Muscle of back (tissue), 11 donors: ENCODE data around the gene CRISPLD2. TPM values are rescaled to one million over a fixed set of nuclear protein-coding genes. Genes with fewer than 3 reads are reported as not detected.

Source experiments
- DNase-seq, 3 donors: peaks; one replicate each; pipeline versions ENCODE4 v3.0.0 to v3.0.0-alpha.2; 2013
- polyA plus RNA-seq, 10 donors: library from polyadenylated mRNA; unstranded; fragments of 120-200 nt; gene quantifications; one replicate each; pipeline ENCODE4 v1.2.1, GENCODE V29; 2013; ENCODE audit not compliant: insufficient read length in 10 of 10

Gene CRISPLD2
- polyA plus RNA-seq, 10 donors: 4.1 to 8.8 (median 6.8) TPM

DNA sequence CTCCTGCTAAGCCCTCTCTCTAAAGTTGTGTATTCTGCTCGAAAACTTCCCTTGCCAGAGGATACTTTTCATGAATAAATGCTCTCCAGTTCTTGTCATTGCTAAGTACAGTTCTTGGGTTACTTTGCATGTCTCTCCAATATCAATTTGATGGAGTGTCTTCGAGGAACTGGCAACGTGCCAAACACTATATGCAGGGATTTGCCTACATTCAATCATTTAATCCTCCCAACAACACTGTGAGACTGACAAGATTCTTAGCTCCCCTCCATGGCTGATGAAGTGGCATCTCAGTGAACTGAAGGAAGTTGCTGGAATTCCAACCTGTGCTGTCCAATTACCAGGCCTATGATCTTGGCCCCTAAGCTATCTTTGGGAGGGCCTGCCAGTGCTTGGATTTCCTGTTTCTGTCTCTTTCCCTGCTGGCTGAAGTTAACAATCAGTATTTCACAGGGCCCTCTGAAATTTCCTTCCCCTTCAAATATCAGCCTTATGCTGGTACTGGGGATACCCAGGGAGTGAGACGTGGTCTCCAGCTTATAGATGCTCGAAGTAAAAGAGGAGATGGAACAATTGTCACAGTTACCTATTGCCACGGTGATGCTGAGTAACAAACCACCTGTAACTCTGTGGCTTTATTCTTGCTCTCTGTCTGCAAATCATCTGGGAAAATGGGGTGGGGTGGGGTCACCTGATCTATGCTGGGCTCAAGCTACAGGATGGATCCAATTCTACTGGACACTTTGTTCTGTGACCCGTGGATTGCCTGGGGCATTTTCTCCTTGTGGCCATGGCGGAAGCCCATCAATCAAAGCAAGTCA is 19.4 kb upstream of the CRISPLD2 start:
- no peak for DNase-seq

DNA sequence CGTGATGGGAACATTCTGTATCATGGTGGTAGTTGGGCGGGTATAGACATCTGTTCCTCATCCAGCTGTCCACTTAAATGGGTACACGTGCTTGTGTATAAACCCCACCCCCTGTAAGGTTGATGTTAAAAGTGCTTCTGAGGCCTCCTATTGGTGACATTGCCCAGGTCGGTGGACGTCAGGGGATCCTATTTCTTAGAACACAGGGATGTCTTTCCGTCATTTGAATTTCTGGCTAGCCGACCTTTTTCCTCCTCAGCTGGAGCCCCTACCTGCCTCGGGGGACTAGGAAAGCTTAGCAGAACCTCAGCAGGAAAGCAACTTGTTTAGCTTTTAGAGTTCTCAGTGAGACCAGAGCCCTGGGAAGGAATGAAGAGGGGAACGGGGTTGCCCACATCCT is 16.6 kb upstream of the CRISPLD2 start:
- no peak for DNase-seq

DNA sequence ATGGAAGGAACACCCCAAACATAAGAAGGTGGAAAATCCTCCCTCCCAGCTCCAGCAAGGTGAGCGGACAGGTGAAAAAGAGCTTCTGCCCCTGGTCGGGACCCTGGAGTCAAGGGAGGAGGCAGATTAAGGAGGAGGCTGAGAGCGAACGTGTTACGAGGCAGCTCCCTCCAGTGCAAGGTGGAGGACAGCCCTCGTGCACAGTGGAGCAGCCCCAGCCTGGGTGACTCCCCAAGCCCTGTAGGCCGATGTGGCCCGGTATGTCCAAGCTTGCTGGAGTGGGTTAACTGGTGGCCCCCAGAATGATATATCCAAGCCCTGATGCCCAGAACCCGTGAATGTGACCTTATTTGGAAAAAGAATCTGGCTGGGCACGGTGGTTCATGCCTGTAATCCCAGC is 15.5 kb upstream of the CRISPLD2 start:
- DNase-seq: no peak

DNA sequence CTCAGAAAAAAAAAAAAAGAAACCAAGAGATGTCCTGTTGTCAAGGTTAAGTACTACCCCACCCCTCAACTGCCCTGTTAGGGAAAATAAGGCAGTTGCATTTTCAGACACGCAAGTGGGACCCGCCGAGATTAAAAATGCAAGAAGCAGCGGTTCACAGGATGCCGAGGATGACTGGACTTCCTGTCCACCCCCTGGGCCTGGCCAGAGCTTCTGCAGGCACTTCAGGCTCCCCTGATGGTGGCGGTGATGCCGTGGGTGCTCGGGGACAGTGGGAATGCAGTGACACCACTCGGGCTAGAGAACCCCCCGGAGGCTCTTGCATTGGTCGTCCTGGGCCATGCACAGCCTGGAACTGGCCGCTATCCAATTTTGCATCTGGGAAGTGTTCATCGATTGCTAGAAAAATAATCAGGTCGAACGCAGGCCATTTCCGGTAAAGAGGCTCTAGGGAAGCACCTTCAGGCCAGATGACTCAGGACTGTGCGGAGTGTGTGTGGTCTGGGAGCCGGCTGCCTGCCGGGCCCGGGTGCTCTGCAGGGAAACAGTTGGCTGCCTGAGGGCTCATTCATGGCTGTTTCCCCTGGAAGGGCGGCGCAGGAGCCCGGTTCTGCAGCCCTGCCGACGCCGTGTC is 13.4 kb upstream of the CRISPLD2 start:
- peak in 2 of 3 donors; percentile 63 to 78 for DNase-seq

DNA sequence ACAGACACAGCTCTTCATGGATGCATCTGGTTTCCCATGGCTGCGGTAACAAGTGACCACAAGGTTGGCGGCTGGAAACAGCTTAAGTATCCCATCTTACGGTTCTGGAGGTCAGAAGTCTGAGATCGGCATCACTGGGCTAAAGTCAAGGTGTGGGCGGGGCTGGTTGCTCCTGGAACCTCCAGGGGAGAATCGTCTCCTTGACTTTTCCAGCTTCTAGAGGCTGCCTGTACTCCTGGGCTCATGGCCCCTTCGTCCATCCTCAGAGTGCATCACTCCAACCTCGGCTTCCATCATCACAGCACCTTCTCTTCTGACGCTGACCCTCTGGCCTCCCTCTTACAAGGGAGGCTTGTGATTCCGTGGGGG is 12.9 kb upstream of the CRISPLD2 start:
- DNase-seq: no peak

DNA sequence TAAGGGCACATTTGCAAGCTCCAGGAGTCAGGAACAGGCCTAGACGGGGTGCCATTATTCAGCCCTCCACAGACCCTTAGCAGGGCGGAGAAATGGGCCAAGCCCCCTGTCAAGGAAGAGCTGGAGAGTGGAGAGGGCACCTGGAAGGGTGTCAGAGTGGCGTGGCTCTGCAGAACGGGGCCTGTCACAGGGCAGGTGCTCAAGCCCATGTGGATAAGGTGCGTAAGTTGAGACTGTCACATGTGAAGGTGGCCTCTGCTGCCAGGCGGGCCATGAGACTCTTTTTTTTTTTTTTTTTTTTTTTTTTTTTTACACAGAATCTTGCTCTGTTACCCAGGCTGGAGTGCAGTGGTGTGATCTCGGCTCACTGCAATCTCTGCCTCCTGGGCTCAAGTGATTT is 12.0 kb upstream of the CRISPLD2 start:
- DNase-seq: no peak

DNA sequence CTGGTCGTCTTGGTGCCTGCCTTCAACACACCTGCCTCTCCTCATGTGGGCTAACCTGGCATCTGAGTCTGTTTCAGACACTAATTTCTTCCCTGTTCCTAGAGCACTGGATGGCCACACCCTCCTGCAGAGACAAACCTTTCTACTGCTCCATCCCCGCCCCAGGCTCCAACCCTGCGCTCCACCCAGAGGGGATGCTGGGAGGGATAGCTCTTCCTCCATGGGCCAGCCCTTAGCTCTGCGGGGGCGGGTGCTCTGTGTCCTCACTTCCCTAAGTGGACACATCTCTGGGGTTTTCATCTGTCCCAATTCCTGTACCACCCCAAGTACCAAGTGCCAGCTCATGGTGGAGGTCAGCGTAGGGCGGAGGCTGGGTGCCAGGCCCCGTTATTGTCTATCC is 11.0 kb upstream of the CRISPLD2 start:
- DNase-seq: no peak

DNA sequence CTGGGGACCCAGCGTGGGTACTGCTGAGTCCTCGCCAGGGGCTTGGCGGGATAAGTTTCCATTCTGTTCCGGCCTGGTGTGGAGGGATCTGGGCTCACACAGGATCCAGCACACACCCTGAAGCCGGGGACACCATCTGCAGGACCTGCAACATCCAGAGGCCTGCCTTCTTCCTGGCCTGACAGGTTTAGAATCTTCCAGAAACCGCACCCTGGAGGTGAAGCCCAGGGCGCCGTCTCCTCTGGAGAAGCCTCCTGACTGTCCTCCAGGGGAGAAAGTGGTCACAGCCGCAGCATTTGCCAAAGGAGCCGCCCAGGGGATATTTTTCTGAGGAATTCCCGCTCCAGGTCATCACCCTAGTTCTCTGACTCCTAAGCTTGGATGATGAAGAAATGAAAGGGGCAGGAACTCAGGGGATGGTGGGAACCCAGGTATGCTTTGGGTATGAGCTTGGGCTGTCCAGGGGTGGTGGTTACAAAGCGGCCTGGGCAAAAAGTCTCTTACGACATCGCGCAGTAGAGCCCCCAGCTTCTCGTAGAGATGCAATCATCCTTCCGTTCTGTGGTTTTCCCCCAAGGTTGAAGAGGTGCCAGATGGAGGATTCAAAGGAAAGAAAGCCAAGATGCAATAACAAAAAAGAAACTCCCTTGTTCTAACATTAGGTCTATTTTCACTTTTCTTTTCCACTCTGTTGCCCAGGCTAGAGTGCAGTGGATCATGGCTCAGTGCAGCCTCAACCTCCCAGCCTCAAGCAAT is 9.1 kb upstream of the CRISPLD2 start:
- peak in 2 of 3 donors; percentile 36 to 72 for DNase-seq

DNA sequence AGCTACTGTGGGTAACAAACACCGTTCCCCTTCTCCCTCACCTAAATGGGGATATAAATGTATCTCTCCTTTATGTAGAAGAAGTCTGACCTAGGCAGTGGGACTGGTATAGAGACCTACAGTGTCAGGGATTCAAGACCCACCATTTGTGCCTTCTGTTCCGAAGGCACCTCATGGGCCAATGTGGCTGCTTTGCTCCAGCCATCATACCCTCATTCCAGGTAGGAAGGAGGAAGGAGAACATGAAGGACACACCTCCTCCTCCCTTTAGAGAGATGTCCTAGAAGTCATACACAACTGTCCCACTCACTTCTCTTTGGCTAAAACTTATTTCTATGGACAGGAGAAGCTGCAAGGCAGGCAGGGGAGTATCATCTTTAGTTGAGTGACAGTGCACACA is 8.3 kb upstream of the CRISPLD2 start:
- no peak for DNase-seq

DNA sequence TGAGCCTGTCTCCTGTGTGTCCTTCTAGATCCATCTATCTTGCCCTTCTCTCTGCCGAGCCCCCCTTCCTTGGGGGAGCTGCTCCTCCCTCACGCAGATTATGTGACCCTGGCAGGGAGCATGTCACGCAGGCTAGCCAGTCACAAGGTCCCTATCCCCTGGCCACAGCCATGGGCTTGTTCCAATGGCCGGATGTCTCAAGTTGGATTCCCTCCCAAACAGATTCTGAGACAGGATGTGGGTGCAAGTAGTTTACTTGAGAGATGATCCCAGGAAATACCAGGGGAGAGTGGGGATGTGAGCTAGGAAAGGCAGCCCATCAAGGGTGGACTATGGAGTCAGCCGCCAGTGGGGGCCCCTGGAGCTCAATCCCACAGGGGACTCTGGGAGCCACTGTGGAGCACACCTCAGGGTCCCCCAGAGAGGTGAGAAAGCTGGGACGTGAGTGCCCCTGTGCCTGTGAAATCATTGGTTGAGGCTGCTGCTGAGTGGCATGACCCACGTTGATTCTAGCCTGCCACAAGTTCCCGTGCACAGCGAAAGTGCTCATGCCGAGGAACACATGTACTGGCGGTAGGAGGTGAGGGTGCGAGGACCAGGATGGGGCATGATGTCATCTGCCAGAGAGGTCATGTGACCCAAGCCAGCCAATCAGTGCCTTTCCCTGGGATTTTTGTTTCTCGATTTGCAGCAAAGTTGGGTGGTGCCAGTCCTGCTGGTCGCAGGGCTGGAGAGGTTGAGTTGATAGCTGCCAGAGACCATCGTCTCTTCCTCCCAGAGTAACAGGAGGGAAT is 6.4 kb upstream of the CRISPLD2 start:
- DNase-seq: no peak

DNA sequence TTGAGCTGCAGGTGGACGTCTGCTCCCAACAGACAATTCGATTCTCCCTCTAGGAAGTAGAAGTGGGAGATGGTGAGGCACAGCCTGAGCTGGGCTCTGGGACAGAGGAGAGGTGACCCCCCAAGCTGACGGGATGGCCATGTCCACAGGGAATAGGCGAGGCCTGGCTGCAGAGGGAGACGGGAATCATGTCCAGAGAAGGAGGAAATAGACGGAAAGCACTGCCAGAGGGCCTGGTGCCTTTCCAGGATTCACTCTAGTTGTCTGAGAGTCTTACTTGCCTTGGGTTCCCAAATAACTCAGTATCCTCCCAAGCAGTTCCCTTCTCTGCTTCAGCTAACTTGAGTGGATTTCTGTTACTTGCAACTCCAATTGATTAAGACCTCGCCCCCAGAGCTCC is 4.3 kb upstream of the CRISPLD2 start:
- DNase-seq: peak in 2 of 3 donors; percentile 48 to 67

DNA sequence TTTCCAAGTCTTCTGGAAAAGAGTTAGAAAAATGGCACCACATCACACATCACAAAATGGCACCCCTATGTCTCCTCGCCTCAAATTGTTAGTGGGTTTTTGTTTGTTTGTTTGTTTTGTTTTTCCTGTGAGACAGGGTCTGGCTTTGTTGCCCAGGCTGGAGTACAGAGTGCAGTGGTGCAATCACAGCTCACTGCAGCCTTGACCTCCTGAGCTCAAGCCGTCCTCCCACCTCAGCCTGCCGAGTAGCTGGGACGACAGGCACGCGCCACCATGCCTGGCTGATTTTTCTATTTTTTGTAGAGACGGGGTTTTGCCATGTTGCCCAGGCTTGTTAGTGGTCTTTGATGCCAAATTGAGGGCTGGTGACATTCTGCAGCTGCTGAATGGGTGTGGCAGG is 3.8 kb upstream of the CRISPLD2 start:
- DNase-seq: no peak

DNA sequence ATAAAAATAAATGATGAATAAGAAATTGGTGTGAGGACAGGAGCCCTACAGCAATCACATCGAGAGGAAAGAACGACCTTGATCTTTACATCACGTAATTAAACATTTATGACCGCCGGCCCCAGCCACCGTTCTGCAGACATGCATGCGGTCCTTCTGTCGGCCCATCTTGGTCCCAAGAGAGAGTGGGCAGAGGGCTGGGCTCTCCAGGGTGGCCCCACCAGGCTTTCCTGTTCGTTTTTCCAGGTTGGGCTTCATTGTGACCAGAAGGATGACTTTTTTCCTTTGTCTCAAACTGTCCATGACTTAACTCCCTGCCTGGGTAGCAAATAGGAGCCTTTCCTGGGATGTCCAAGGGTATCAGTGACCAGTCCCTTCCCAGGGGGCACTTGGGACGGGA is 3.3 kb upstream of the CRISPLD2 start:
- DNase-seq: no peak

DNA sequence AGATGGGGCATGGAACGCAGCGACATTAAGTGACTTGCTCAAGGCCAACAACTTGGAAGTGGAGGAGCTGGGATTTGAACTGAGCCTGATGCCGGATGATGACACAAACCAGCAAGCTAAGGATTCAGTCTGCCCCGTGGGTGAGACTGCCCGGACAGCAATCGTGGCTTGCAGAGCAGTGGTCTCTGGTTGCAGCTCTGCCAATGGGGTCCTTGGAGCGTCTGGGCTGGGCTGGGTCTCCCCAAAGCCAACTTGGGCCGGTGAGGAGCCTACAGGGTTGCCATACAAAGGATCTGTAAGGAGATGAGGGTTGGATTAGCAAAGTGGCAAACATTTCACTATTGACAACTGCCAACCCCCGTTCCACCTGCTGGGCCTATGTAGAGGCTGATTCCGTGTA is 2.6 kb upstream of the CRISPLD2 start:
- no peak for DNase-seq

DNA sequence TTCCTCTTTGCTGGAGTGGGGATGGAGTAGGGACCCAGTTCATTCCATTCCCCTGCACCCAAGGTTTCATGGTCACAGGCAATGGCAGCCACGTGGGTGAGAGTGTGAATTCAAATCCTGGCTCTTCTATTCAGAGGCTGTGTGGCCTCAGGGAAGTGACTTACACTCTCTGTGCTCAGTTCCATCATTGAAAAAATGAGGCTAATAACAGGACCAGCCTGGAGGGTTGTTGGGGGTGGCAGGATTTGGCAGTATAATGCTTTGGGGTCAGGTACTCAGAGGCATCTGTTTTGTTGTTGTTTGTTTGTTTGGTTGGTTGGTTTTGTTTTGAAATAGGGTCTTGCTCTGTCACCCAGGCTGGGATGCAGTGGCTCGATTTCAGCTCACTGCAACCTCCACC is 2.2 kb upstream of the CRISPLD2 start:
- DNase-seq: no peak

DNA sequence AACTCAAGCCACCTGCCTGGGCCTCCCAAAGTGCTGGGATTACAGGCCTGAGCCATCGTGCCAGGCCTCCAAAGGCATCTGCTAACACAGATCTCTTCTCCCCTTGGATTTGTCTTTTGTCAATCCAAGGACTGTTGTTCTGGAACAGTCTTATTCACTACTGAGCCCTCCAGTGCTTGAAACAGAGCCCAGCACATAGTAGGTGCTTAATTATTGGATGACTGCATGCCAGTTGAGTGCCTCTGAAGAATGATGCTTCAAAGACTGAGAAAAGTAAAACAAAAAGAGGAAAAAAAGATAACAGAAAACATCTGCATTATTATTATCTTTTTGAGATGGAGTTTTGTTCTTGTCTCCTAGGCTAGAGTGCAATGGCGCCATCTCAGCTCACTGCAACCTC is 1.7 kb upstream of the CRISPLD2 start:
- DNase-seq: no peak

DNA sequence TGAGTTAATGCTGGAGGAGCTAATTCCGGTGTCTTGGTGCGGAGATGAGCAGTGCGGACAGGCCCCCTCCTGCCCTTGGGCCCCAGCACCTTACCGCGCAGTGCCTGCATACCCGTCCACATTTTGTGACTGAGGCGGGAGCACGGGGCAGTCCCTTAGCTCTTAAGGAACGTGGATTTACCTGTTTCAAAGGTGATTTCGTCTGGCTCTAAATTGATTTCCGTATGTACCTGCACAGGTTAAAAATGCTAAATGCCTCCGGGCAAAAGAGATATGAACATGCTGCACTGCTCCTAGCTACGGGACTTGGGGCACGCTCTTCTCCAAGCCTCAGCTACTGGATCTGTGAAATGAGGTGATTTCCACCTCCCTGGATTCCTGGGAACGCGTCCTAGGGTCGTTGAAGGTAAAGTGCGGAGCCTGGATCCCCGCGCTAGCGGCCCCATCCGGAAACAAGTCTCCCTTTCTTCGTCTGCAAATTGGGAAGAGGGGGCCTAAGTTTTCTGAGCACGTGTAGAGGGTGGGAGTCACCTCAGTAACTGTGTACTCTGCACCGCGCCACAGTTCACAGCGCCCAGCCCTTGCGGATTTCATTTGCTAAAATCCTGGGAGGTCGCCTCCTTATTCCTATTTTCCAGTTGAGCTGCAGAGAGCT is 669 bp upstream of the CRISPLD2 start:
- DNase-seq: no peak

DNA sequence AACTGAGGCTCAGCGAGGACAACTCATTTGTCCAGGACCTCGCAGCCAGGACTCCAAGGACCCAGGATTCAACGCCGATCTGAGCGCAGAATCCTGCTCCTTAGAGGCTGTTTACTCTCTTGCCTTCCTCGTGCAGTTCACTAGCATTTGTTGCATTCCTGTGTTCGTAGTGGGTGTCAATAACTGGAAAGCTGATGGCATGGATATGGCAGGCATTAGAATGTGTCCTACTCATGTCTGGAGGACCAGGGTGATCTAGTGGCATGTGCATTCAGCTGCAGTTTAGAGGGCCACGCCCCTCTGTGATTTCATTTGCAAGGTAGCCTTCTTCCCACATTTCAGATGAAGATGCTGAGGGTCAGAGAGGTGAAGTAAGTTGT is 510 bp downstream of the CRISPLD2 start:
- no peak for DNase-seq

DNA sequence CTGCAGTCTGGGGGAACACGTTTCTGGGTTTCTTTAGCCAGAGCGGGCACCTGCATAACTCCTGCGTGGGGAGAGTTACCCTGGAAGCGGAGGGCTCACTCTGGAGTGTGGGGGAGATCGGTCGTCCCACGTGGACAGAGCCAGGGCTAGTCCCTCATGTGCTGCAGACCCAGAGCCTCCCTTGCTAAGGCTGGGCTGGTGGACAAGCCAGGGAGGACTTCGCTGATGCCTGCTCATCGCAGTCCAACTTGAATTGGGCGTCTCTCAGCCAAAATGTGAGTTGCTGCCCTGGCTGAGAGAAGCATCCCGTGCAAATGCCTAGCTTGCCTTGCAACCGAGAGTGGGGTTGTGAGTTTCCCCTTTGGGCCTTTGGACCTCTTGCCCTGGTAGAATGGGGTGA is 986 bp downstream of the CRISPLD2 start:
- no peak for DNase-seq

DNA sequence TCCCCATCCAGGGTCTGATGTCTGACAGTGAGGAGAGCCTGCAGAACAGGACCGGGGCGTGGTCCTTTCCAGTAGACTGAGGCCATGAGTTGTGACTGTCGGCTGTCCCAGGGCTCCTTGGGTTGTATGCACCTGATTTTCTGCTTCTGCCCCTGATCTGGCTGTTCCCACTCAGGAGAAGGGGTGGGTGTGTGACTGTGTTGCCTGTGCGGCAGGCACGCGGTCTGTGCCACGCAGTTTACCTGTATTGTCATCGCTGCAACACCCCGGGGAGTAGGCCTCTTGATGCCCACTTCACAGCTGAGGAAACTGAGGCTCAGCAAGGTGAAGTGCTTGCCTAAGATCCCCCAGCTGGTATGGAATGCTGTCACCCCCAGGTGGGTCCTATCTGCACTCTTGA is 1.4 kb downstream of the CRISPLD2 start:
- DNase-seq: no peak
